NCI-H69 (cell line): ENCODE results near the gene TMEM178B.

ENCODE experiments used
- DNase-seq: peaks from one replicate; lab custom pipeline; 2025; lab: John Stamatoyannopoulos, UW

The TMEM178B gene

DNA sequence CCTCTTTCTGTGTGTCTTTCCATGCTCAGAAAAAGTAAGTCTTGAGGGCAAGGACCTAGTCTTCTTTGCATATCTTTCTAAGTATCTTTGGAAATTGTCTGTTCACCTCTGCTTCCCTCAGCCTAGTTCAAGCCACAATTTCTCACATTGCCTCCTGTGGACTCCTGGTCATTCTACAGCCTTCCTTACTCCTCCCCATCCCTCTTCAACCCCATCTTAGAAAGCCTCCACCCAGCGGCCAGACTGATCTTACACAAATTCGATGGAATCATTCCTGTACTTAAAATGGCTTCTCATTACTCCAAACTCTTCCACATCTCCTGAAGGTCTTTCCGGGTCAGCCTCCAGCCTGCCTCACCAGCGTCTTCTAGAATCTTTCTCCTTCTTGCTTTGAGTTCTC, 453.2 kb downstream of the TMEM178B start:
- no peak for DNase-seq

DNA sequence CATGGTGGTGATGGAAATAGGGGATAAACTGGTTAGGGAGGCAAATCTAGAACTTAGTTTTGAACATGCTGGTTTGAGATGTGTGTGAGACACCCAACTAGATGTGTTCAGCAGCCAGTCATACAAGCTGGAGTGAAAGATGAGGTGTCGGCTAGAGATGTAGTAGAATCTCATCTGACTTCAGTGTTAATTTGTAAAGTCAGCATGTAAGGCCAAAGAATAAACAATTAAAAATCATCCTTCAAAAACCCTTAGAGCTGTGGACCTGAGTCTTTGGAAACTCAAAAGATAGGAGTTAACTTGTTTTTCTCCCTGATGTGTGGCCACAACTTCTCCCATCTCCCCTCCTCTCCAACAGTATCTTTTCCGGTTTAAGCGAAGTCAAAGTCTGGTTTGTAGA, 454.5 kb downstream of the TMEM178B start:
- no peak for DNase-seq
